GM13977 (cell line): Measurements from ENCODE around the gene BSND.

ENCODE experiments used
- DNase-seq: peaks from one replicate; pipeline ENCODE4 v3.0.0; 2012; ENCODE audit warnings: low spot score
- in situ Hi-C: fragments of 300-500 bp; cut with MboI; formaldehyde crosslinking; loops from one replicate; pipeline ENCODE4 v1.12.0; 2022; ENCODE audit warnings: low sequenced_read_pairs, low pct_unique_long_range_greater_than_20kb, mixed read lengths, inconsistent platforms; ENCODE audit not compliant: unreplicated experiment
- TF ChIP-seq, protein P1 (sequence below): IDR thresholded peaks from 2 replicates; pipeline ENCODE4 v1.5.1; 2012; ENCODE audit warnings: mild to moderate bottlenecking, control low read depth; ENCODE audit not compliant: insufficient read depth; ENCODE audit errors: extremely low read depth, missing control alignments

The BSND gene

DNA sequence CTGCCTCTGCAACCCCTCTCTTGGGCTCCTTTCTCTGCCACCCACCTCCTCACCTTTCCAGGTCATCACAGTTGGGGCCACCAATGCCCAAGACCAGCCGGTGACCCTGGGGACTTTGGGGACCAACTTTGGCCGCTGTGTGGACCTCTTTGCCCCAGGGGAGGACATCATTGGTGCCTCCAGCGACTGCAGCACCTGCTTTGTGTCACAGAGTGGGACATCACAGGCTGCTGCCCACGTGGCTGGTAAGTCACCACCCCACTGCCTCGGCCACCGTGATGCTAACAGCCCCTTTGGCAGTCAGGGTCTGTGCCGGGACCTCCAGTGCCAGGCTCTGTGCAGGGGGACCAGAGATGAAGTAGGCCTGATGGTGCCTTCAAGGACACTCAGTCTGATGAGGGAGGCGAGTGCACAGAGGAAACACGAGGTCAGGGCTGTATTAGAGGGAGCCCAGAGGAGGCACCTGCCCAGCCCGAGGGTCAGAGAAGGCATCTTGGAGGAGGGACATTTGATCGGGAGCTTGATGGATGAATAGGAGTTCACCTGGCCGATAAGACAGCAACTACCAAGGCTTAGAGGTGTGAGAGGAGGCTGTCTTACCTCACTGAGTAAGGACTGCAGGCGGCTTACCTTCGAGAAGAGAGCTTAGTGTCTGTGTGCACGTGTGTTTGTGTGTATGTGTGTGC, 58.7 kb downstream of the BSND start:
- in situ Hi-C loops: no loop called here
- TF ChIP-seq, protein P1, sequence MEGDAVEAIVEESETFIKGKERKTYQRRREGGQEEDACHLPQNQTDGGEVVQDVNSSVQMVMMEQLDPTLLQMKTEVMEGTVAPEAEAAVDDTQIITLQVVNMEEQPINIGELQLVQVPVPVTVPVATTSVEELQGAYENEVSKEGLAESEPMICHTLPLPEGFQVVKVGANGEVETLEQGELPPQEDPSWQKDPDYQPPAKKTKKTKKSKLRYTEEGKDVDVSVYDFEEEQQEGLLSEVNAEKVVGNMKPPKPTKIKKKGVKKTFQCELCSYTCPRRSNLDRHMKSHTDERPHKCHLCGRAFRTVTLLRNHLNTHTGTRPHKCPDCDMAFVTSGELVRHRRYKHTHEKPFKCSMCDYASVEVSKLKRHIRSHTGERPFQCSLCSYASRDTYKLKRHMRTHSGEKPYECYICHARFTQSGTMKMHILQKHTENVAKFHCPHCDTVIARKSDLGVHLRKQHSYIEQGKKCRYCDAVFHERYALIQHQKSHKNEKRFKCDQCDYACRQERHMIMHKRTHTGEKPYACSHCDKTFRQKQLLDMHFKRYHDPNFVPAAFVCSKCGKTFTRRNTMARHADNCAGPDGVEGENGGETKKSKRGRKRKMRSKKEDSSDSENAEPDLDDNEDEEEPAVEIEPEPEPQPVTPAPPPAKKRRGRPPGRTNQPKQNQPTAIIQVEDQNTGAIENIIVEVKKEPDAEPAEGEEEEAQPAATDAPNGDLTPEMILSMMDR: no peak
- DNase-seq: no peak

DNA sequence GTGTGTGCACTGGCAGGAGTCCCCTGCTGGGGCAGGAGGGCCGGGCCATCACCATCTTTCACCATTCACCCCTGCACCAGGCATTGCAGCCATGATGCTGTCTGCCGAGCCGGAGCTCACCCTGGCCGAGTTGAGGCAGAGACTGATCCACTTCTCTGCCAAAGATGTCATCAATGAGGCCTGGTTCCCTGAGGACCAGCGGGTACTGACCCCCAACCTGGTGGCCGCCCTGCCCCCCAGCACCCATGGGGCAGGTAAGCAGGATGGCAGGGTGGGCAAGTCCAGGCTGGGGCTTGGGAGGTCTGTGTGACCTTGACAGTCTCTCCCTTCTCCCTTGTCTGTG, 59.2 kb downstream of the BSND start:
- in situ Hi-C loops: no loop called here
- TF ChIP-seq, protein P1: no peak
- peak; percentile 9 for DNase-seq

DNA sequence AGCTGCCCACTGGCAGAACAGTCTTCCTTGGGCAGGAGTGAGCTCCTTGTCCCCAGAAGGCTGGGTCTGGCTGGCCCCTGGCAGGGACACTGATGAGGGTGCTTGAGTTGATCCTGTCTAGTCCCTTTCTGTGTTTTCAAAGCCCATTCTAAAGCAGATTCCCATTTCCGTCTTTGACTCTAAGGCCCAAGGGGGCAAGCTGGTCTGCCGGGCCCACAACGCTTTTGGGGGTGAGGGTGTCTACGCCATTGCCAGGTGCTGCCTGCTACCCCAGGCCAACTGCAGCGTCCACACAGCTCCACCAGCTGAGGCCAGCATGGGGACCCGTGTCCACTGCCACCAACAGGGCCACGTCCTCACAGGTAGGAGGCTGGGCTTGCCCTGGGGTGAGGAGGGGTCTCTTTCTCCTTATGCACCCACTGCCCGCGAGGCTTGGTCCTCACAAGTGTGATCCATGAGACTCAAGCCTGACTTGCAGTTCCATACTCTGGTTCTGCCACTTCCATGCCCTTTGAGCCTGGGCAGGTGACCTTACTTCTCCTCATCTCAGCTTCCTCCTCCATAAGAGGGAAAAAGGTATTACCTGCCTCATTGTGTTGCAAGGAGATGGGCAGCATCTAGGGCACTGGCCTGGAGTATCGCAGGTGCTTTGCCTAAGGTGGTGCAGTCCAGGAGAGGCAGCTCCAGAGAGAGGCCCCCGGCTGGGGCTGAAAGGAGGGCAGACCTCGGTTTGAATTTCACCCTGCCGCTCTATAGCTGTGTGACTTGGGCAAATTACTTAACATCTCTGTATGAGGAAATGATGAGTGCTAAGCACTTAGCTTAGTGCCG, 60.8 kb downstream of the BSND start:
- peak; percentile 4 for DNase-seq
- TF ChIP-seq, protein P1: no peak
- in situ Hi-C loops: no loop called here

DNA sequence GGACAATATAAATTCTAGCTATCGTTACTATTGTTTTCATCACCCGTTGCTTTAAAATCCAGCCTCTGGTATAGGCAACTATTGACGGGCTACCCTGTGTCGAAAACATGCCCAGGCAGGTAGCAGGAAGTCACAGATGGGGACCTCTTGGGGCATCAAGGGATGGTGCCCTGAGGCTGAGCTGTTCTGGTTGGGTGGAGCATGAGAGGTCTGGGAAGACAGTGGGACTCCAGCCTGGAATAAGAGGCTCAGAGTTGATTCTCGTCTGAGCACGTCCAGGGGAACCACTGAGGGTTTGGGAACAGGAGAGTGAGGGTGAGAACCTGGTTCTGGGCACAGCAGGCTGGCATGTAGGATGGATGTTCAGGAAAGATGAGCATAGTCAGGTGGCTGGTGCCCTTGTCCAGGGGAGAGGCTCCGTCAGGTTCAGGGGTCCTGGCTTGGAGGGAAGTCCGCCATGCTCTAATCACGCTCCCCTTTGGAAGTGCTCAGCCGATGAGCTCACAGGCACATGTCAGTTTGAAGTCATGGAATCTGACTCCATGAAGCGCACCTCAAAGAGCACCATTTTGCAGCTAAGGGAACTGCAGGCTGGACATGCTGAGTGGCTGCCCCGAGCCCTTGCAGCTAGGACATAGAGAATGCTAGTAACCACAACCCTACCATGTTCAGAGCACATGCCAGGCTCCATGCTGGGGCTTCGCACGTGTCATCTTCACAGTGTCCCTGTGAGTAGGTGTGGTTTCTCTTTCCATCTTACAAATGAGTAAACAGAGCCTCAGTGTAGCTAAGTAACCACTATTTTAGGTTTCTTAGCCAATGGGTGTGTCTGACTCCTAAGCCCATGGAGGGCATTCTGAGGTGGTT, 61.6 kb downstream of the BSND start:
- DNase-seq: peak; percentile 49
- TF ChIP-seq, protein P1: no peak
- in situ Hi-C loops: no loop called here

DNA sequence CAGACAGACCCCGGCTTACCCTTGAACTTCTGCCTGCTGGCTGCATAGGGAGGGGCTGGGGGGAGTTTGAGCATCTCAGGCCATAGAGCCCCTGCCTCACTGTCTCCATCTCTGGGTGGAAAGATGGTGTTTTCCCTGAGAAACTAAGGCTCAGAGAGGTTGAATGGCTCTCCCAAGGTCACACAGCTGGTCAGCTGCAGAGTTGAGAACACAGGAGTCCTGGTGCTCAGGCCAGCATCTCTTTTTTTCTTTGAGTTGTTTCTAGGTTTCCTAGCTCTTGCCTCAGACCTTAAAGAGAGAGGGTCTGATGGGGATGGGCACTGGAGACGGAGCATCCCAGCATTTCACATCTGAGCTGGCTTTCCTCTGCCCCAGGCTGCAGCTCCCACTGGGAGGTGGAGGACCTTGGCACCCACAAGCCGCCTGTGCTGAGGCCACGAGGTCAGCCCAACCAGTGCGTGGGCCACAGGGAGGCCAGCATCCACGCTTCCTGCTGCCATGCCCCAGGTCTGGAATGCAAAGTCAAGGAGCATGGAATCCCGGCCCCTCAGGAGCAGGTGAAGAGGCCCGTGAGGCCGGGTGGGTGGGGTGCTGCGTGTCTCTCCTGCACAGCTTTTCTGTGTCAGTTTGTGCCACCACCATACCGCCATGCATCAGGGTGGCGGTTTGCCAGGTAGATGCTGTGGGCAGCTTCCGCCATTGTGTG, 62.4 kb downstream of the BSND start:
- peak; percentile 4 for DNase-seq
- TF ChIP-seq, protein P1: no peak
- in situ Hi-C loops: no loop called here
